Suprapubic skin (tissue), 3 donors: ENCODE measurements around the gene PPP1R37.

Source experiments
- CTCF ChIP-seq, 2 donors: fragments of 200-600 bp in 1 of 2; fragments of 450-650 bp in 1 of 2; sonication (generic) in 1 of 2; IDR thresholded peaks; one replicate each; pipeline ENCODE4 v1.5.1; 2016 to 2019; ENCODE audit warnings: antibody characterized with exemption in 2 of 2, mild to moderate bottlenecking in 1 of 2, moderate library complexity in 1 of 2
- EP300 ChIP-seq: sonication (generic); formaldehyde crosslinking; IDR thresholded peaks from one replicate; pipeline ENCODE4 v1.6.1; 2017; ENCODE audit warnings: antibody characterized with exemption
- POLR2A ChIP-seq, 2 donors: fragments of 450-650 bp; IDR thresholded peaks; one replicate each; pipeline ENCODE4 v1.6.1; 2017; ENCODE audit warnings: antibody characterized with exemption in 2 of 2, mild to moderate bottlenecking in 2 of 2, moderate library complexity in 2 of 2

DNA sequence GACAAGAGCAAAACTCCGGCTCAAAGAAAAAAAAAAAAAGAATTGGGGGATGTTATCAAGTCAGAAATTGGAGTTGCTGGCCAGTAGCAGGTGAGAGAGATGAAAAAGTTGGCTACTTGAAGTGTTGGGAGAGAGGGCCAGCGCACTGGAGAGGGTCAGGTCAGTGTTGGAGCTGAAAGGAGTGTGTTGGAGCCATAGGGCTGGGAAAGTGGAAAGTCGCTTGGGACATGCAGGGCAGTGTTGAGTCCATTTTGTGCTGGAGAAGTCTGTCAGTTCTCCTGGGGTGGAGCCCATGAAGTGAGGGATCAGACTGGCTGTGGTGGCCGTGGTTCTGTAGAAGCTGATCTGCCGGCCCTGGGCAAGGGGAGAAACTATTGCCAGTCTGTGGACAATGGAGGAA lies 1.7 kb downstream of the PPP1R37 start:
- TF ChIP-seq CTCF (IDR thresholded peaks at IDR 0.05) (no peak), EP300 (no peak), POLR2A (IDR thresholded peaks at IDR 0.05) (no peak)
